ENCODE measurements around the gene LRRC37A3. TPM values are rescaled to one million over a fixed set of nuclear protein-coding genes. Genes with fewer than 3 reads are reported as not detected.

The LRRC37A3 gene
- total RNA-seq, 1 donor from 2014 or later: 16.4 TPM

- H3K9me3 ChIP-seq (ENCODE audit: insufficient read depth, low read depth, low read length): no peaks in the 10 kb centered on the region
- H2AFZ ChIP-seq (ENCODE audit: low read depth, low read length): no peak overlapping the region
- no peak overlapping the region for H3K9ac ChIP-seq (ENCODE audit: low read length)
- DNase-seq (ENCODE audit: low read depth) (no peak), FAIRE-seq (no peak)
- peaks cover 2% of the 10 kb centered on the region for H3K27me3 Mint-ChIP-seq (ENCODE audit: low read depth, unreplicated experiment)
- H3K4me3 Mint-ChIP-seq (ENCODE audit: unreplicated experiment): no peak overlapping the region
- no peaks in the 10 kb centered on the region for H3K36me3 ChIP-seq (ENCODE audit: insufficient read depth, low read length)
- H4K20me1 ChIP-seq (ENCODE audit: insufficient read depth, low read length): no peaks in the 10 kb centered on the region
- no peak overlapping the region for H3K27ac ChIP-seq (ENCODE audit: low read depth, low read length)
- no peaks in the 10 kb centered on the region for H3K9me3 Mint-ChIP-seq (ENCODE audit: unreplicated experiment)
- no peaks in the 10 kb centered on the region for H3K36me3 Mint-ChIP-seq (ENCODE audit: low read depth, unreplicated experiment)
- H3K27me3 ChIP-seq (ENCODE audit: insufficient read depth, low read length): peaks cover 2% of the 10 kb centered on the region
- no peak overlapping the region for H3K4me2 ChIP-seq (ENCODE audit: low read length)
- no peak overlapping the region for H3K4me3 ChIP-seq (ENCODE audit: insufficient read depth, low read depth, low read length)
- no peak overlapping the region for H3K27ac Mint-ChIP-seq (ENCODE audit: unreplicated experiment)
- no peak for TF ChIP-seq EZH2 (IDR thresholded peaks at IDR 0.05; ENCODE audit: insufficient read depth, low read length)
- TF ChIP-seq, protein P1, sequence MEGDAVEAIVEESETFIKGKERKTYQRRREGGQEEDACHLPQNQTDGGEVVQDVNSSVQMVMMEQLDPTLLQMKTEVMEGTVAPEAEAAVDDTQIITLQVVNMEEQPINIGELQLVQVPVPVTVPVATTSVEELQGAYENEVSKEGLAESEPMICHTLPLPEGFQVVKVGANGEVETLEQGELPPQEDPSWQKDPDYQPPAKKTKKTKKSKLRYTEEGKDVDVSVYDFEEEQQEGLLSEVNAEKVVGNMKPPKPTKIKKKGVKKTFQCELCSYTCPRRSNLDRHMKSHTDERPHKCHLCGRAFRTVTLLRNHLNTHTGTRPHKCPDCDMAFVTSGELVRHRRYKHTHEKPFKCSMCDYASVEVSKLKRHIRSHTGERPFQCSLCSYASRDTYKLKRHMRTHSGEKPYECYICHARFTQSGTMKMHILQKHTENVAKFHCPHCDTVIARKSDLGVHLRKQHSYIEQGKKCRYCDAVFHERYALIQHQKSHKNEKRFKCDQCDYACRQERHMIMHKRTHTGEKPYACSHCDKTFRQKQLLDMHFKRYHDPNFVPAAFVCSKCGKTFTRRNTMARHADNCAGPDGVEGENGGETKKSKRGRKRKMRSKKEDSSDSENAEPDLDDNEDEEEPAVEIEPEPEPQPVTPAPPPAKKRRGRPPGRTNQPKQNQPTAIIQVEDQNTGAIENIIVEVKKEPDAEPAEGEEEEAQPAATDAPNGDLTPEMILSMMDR (IDR thresholded peaks at IDR 0.05; ENCODE audit: insufficient read depth, low read depth, low read length): no peak
- no peaks in the 10 kb centered on the region for H3K4me1 Mint-ChIP-seq (ENCODE audit: low read depth, unreplicated experiment)
- H3K4me1 ChIP-seq (ENCODE audit: insufficient read depth, low read length): no peaks in the 10 kb centered on the region
- no peaks in the 10 kb centered on the region for H3K79me2 ChIP-seq (ENCODE audit: insufficient read depth, low read length)
Observed at GRCh38 chr17:64941761-64942160, 22.5 kb upstream of the LRRC37A3 start.

- TF ChIP-seq, protein P1 (IDR thresholded peaks at IDR 0.05; ENCODE audit: insufficient read depth, low read depth, low read length): no peak
- TF ChIP-seq EZH2 (IDR thresholded peaks at IDR 0.05; ENCODE audit: insufficient read depth, low read length): no peak
Observed at GRCh38 chr17:64941045-64941444, 21.8 kb upstream of the LRRC37A3 start.

DNA sequence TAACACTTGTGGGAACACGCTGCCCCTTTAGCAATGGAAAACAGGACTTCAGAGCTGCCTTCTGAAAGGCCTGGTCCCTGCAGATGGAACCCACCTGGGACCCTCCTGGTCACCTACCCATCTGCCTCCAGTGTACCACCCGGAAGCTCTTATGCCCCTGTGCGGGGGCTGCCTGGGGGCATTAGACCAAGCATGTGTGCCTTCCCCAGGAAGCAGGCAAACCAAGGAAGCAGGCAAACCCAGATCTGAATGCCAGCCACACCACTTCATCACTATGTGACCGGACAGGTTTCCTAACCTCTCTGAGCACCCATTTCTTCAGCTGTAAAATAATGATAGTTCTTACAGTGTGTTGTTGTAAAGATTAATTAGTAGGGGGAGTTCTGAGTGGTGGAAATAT, 20.8 kb upstream of the LRRC37A3 start:
- TF ChIP-seq EZH2 (IDR thresholded peaks at IDR 0.05; ENCODE audit: insufficient read depth, low read length): no peak
- TF ChIP-seq, protein P1 (IDR thresholded peaks at IDR 0.05; ENCODE audit: insufficient read depth, low read depth, low read length): no peak
- Histone ChIP-seq H4K20me1 (ENCODE audit: insufficient read depth, low read length) (no peaks in the 10 kb centered on the region), H3K79me2 (ENCODE audit: insufficient read depth, low read length) (no peaks in the 10 kb centered on the region), H3K27ac (ENCODE audit: low read depth, low read length) (no peak overlapping the region), H3K4me2 (ENCODE audit: low read length) (no peak overlapping the region), H3K27me3 (ENCODE audit: insufficient read depth, low read length) (no peaks in the 10 kb centered on the region), H3K9me3 (ENCODE audit: insufficient read depth, low read depth, low read length) (no peaks in the 10 kb centered on the region), H3K4me1 (ENCODE audit: insufficient read depth, low read length) (no peaks in the 10 kb centered on the region), H3K36me3 (ENCODE audit: insufficient read depth, low read length) (no peaks in the 10 kb centered on the region), H3K4me3 (ENCODE audit: insufficient read depth, low read depth, low read length) (no peak overlapping the region), H3K9ac (ENCODE audit: low read length) (no peak overlapping the region), H2AFZ (ENCODE audit: low read depth, low read length) (no peak overlapping the region)
- H3K4me3 Mint-ChIP-seq (ENCODE audit: unreplicated experiment): no peak overlapping the region
- H3K9me3 Mint-ChIP-seq (ENCODE audit: unreplicated experiment): no peaks in the 10 kb centered on the region
- no peaks in the 10 kb centered on the region for H3K4me1 Mint-ChIP-seq (ENCODE audit: low read depth, unreplicated experiment)
- no peak for FAIRE-seq
- no peak overlapping the region for H3K27ac Mint-ChIP-seq (ENCODE audit: unreplicated experiment)
- no peak for DNase-seq (ENCODE audit: low read depth)
- no peaks in the 10 kb centered on the region for H3K36me3 Mint-ChIP-seq (ENCODE audit: low read depth, unreplicated experiment)
- peaks cover 2% of the 10 kb centered on the region for H3K27me3 Mint-ChIP-seq (ENCODE audit: low read depth, unreplicated experiment)

More at GRCh38 chr17:64941045-64941444, 21.8 kb upstream of the LRRC37A3 start:
- Mint-ChIP-seq H3K9me3 (ENCODE audit: unreplicated experiment) (no peaks in the 10 kb centered on the region), H3K4me1 (ENCODE audit: low read depth, unreplicated experiment) (no peaks in the 10 kb centered on the region), H3K4me3 (ENCODE audit: unreplicated experiment) (no peak overlapping the region), H3K27me3 (ENCODE audit: low read depth, unreplicated experiment) (peaks cover 2% of the 10 kb centered on the region), H3K27ac (ENCODE audit: unreplicated experiment) (no peak overlapping the region), H3K36me3 (ENCODE audit: low read depth, unreplicated experiment) (no peaks in the 10 kb centered on the region)
- Histone ChIP-seq H3K79me2 (ENCODE audit: insufficient read depth, low read length) (no peaks in the 10 kb centered on the region), H3K36me3 (ENCODE audit: insufficient read depth, low read length) (no peaks in the 10 kb centered on the region), H3K27ac (ENCODE audit: low read depth, low read length) (no peak overlapping the region), H3K27me3 (ENCODE audit: insufficient read depth, low read length) (no peaks in the 10 kb centered on the region), H4K20me1 (ENCODE audit: insufficient read depth, low read length) (no peaks in the 10 kb centered on the region), H3K9ac (ENCODE audit: low read length) (no peak overlapping the region), H3K4me3 (ENCODE audit: insufficient read depth, low read depth, low read length) (no peak overlapping the region), H3K4me2 (ENCODE audit: low read length) (no peak overlapping the region), H2AFZ (ENCODE audit: low read depth, low read length) (no peak overlapping the region), H3K4me1 (ENCODE audit: insufficient read depth, low read length) (no peaks in the 10 kb centered on the region), H3K9me3 (ENCODE audit: insufficient read depth, low read depth, low read length) (no peaks in the 10 kb centered on the region)
- DNase-seq (ENCODE audit: low read depth) (no peak), FAIRE-seq (no peak)

Measured in astrocyte (in vitro differentiated cells and primary cell).